GM06990 (cell line): ENCODE data around the gene AHCYL1.

Experiments used
- DNase-seq: peaks from one replicate; pipeline ENCODE4 v3.0.0-alpha.2; 2011; ENCODE audit not compliant: insufficient read length; ENCODE audit errors: extremely low read depth
- H3K27me3 ChIP-seq: replicated peaks from 2 replicates; pipeline ENCODE4 v1.6.0; 2011; ENCODE audit warnings: low read length; ENCODE audit not compliant: control insufficient read depth, insufficient read depth
- H3K36me3 ChIP-seq: 2 replicates; pipeline ENCODE4 v1.5.1; 2011; ENCODE audit warnings: low read length; ENCODE audit not compliant: control insufficient read depth, insufficient read depth
- H3K4me3 ChIP-seq: replicated peaks from 2 replicates; pipeline ENCODE4 v1.5.1; 2011; ENCODE audit warnings: low read depth, mild to moderate bottlenecking, control low read depth, low read length
- TF ChIP-seq, protein P1 (sequence below): IDR thresholded peaks from 2 replicates; pipeline ENCODE4 v1.5.1; 2011; ENCODE audit warnings: low read length, control low read depth, mild to moderate bottlenecking, inconsistent platforms; ENCODE audit not compliant: insufficient read depth, poor library complexity, severe bottlenecking

Gene AHCYL1

DNA sequence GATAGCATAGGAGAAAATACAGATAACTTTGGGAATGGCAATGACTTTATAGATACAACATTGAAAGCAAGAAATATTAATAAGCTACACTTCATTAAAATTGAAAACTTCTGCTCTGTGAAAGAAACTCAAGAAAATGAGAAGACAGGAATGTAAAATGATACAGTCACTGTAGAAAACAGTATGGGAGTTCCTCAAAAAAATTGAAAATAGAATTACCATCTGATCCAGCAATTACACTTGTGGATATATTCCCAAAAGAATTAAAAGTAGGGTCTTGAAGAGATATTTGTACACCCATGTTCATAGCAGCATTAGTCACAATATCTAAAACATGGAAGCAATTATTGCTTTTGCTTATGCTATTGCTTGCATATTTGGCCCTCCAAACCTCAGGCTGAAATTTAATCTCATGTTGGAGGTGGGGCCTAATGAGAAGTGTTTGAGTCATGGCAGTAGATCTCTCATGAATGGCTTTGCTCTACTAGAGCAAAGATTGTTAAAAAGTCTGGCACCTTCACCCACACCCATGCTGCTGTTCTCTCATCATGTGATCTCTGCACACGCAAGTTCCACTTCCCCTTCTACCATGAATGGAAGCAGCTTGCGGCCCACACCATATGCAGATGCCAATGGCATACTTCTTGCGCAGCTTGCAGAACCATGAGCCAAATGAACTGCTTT, 15.3 kb upstream of the AHCYL1 start:
- no peak for DNase-seq
- no peaks in the 10 kb centered on the region for H3K27me3 ChIP-seq
- TF ChIP-seq, protein P1, sequence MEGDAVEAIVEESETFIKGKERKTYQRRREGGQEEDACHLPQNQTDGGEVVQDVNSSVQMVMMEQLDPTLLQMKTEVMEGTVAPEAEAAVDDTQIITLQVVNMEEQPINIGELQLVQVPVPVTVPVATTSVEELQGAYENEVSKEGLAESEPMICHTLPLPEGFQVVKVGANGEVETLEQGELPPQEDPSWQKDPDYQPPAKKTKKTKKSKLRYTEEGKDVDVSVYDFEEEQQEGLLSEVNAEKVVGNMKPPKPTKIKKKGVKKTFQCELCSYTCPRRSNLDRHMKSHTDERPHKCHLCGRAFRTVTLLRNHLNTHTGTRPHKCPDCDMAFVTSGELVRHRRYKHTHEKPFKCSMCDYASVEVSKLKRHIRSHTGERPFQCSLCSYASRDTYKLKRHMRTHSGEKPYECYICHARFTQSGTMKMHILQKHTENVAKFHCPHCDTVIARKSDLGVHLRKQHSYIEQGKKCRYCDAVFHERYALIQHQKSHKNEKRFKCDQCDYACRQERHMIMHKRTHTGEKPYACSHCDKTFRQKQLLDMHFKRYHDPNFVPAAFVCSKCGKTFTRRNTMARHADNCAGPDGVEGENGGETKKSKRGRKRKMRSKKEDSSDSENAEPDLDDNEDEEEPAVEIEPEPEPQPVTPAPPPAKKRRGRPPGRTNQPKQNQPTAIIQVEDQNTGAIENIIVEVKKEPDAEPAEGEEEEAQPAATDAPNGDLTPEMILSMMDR, result no peak

DNA sequence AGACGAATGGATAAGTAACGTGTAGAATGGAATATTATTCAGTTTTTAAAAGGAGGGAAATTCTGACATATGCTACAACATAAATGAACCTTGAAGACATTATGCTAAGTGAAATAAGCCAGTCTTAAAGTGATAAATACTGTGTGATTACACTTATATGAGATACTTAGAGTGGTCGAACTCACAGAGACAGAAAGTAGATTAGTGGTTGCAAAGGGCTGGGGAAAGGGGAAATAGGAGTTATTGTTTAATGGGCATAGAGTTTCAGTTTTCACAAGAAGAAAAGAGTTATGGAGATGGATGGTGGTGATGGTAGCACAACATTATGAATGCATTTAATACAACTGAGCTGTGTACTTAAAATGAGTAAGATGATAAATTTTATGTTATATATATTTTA, 14.7 kb upstream of the AHCYL1 start:
- H3K36me3 ChIP-seq, result no peaks in the 10 kb centered on the region
- no peak for DNase-seq
- H3K27me3 ChIP-seq, result no peaks in the 10 kb centered on the region
- TF ChIP-seq, protein P1, result no peak
- no peak overlapping the region for H3K4me3 ChIP-seq

More for the DNA sequence above, 15.3 kb upstream of the AHCYL1 start:
- Histone ChIP-seq H3K4me3 (no peak overlapping the region), H3K36me3 (no peaks in the 10 kb centered on the region)

- TF ChIP-seq, protein P1, result no peak
- DNase-seq, result no peak
- Histone ChIP-seq H3K4me3 (no peak overlapping the region), H3K27me3 (no peaks in the 10 kb centered on the region), H3K36me3 (no peaks in the 10 kb centered on the region)
Measured at GRCh38 chr1:109971559-109971958, 13.0 kb upstream of the AHCYL1 start.

- DNase-seq, result no peak
- no peak overlapping the region for H3K4me3 ChIP-seq
- no peaks in the 10 kb centered on the region for H3K36me3 ChIP-seq
- TF ChIP-seq, protein P1, result no peak
- no peaks in the 10 kb centered on the region for H3K27me3 ChIP-seq
Measured at GRCh38 chr1:109974191-109974590, 10.4 kb upstream of the AHCYL1 start.

GRCh38 chr1:109975718-109976117, 8.8 kb upstream of the AHCYL1 start:
- TF ChIP-seq, protein P1, result no peak
- no peaks in the 10 kb centered on the region for H3K36me3 ChIP-seq
- H3K27me3 ChIP-seq, result no peaks in the 10 kb centered on the region
- DNase-seq, result no peak
- H3K4me3 ChIP-seq, result no peak overlapping the region

GRCh38 chr1:109976762-109977161, 7.8 kb upstream of the AHCYL1 start:
- Histone ChIP-seq H3K36me3 (no peaks in the 10 kb centered on the region), H3K4me3 (no peak overlapping the region), H3K27me3 (no peaks in the 10 kb centered on the region)
- TF ChIP-seq, protein P1, result no peak
- no peak for DNase-seq
